Esophagus squamous epithelium (tissue), 5 donors: ENCODE data around the gene WNT2. TPM values are rescaled to one million over a fixed set of nuclear protein-coding genes. Genes with fewer than 3 reads are reported as not detected.
A peak's percentile ranks its signal among the peaks of the same experiment; 100 is the strongest.

Source experiments
- DNase-seq: peaks from one replicate; lab custom pipeline; 2025; lab: John Stamatoyannopoulos, UW
- H3K27ac ChIP-seq, 4 donors: fragments of 200-600 bp; sonication (generic); one replicate each; pipeline ENCODE4 v1.5.1; 2016 to 2019; ENCODE audit warnings: mild to moderate bottlenecking in 1 of 4
- H3K27me3 ChIP-seq, 4 donors: fragments of 200-600 bp; sonication (generic); 1 replicate in 3 of 4; 2 replicates in 1 of 4; pipeline versions ENCODE4 v1.5.1 to v1.6.0; 2017 to 2021; ENCODE audit warnings: antibody characterized with exemption in 1 of 4
- H3K36me3 ChIP-seq, 3 donors: fragments of 200-600 bp; sonication (generic); one replicate each; pipeline ENCODE4 v1.5.1; 2016 to 2019
- H3K4me1 ChIP-seq, 3 donors: fragments of 200-600 bp; sonication (generic); one replicate each; pipeline ENCODE4 v1.5.1; 2017 to 2019
- H3K4me3 ChIP-seq, 4 donors: fragments of 200-600 bp; sonication (generic); 1 replicate in 3 of 4; 2 replicates in 1 of 4; pipeline ENCODE4 v1.5.1; 2016 to 2019; ENCODE audit warnings: mild to moderate bottlenecking in 2 of 4, moderate library complexity in 1 of 4
- H3K9me3 ChIP-seq, 3 donors: fragments of 200-600 bp; sonication (generic); one replicate each; pipeline ENCODE4 v1.5.1; 2016 to 2019
- POLR2A ChIP-seq, 4 donors: fragments of 450-650 bp; IDR thresholded peaks; one replicate each; pipeline ENCODE4 v1.6.1; 2017; ENCODE audit warnings: antibody characterized with exemption in 4 of 4, mild to moderate bottlenecking in 4 of 4, moderate library complexity in 3 of 4
- WGBS, 2 donors: methylation state at CpG; one replicate each; pipeline ENCODE4 v1.1.5; 2018; 5-methylcytosine and 5-hydroxymethylcytosine counted together
- intact Hi-C: fragments of 100-400 bp; cut with DNase I; formaldehyde crosslinking; loops from one replicate; pipeline ENCODE4 v1.15.0; 2022
- total RNA-seq, 4 donors: library from RNA; depleted of rRNA; stranded (reverse); fragments of >200 nt; gene quantifications; one replicate each; pipeline ENCODE4 v1.1.0, GENCODE V29; 2016
- TF ChIP-seq, protein P1 (sequence below), 6 experiments: fragments of 450-650 bp in 4 of 6; fragments of 200-600 bp in 2 of 6; sonication (generic) in 2 of 6; IDR thresholded peaks; one replicate each; pipeline ENCODE4 v1.5.1; 2016 to 2019; ENCODE audit warnings: antibody characterized with exemption in 6 of 6, mild to moderate bottlenecking in 4 of 6, moderate library complexity in 4 of 6
- donor health status: DM: yes; HTN: yes; CAD: no.

WNT2 gene
- not detected for total RNA-seq

DNA sequence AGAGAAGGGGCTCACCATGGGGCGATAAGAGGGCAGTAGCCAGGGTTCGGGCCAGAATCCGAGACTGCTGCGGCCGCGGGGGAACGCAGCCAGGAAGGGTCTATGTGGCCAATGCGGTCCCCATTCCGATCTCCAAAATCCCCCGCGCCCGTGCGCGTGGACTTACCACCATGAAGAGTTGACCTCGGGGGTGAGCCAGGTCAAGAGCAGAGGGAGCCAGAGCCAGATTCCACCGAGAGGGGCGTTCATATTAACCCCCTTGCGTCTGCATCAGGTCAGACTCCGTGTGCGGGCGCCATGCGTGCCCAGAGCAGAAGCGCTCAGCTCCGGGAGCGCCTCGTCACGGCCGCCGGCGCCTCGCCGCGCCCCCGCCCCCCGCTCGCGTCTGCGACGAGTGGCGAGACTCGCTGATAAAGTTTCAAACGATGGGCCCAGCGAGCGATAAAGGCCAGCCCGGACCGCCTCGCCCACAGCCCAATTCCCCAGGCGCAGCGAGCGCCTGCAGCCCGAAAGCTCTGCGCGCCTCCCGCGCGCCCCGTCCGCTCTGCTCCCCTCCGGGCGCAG, at the start of gene WNT2:
TSS of gene WNT2 (minus strand) at position 318 of the 564 bp plus-strand sequence. CDS start at position 249, 69 bp downstream.
- TF ChIP-seq, protein P1, sequence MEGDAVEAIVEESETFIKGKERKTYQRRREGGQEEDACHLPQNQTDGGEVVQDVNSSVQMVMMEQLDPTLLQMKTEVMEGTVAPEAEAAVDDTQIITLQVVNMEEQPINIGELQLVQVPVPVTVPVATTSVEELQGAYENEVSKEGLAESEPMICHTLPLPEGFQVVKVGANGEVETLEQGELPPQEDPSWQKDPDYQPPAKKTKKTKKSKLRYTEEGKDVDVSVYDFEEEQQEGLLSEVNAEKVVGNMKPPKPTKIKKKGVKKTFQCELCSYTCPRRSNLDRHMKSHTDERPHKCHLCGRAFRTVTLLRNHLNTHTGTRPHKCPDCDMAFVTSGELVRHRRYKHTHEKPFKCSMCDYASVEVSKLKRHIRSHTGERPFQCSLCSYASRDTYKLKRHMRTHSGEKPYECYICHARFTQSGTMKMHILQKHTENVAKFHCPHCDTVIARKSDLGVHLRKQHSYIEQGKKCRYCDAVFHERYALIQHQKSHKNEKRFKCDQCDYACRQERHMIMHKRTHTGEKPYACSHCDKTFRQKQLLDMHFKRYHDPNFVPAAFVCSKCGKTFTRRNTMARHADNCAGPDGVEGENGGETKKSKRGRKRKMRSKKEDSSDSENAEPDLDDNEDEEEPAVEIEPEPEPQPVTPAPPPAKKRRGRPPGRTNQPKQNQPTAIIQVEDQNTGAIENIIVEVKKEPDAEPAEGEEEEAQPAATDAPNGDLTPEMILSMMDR (IDR thresholded peaks at IDR 0.05), result no peak
- no peak for TF ChIP-seq POLR2A (IDR thresholded peaks at IDR 0.05)
- Histone ChIP-seq H3K27ac (no peak within 1 kb of the TSS), H3K4me3 (peak within 1 kb of the TSS; percentile 22 to 66 (median 42)), H3K36me3 (no peaks in the 10 kb centered on the region), H3K4me1 (peaks cover 20 to 44% (median 23%) of the 10 kb centered on the region in 3 donors), H3K27me3 (peaks cover 6 to 73% (median 12%) of the 10 kb centered on the region in 4 donors), H3K9me3 (peaks cover 0 to 3% (median 0%) of the 10 kb centered on the region in 3 donors)
- DNase-seq, result no peak
- 2 to 11% methylated on average over 5 to 21 of the region's 60 CpGs for WGBS, 2 donors
- intact Hi-C loops, result no loop called here

DNA sequence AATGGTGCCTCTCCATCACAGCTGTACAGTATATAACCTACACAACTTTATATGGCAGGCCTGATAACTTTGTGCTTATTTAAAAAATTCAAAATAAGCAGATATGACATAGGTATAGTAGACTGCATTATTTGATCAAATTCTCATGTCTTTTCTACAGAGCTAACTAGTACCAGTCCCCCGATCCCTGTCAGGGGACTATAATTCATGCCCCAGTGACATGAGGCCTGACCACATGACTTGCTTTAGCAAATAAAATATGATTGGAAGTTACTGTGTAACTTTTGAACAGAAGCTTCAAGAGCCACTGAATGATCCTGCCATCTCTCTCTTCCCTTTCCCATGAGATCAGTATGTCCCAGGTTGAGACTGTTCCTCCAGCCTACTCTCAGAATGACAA, 49.2 kb upstream of the WNT2 start:
- TF ChIP-seq, protein P1 (IDR thresholded peaks at IDR 0.05), result no peak
- TF ChIP-seq POLR2A (IDR thresholded peaks at IDR 0.05), result no peak
- Histone ChIP-seq H3K27ac (no peak overlapping the region), H3K36me3 (no peaks in the 10 kb centered on the region), H3K4me1 (no peaks in the 10 kb centered on the region), H3K9me3 (no peaks in the 10 kb centered on the region), H3K27me3 (peaks cover 0 to 6% (median 0%) of the 10 kb centered on the region in 4 donors), H3K4me3 (no peak overlapping the region)
- no peak for DNase-seq
- intact Hi-C loops, result no loop called here
- WGBS, 2 donors, result 75 to 95% methylated on average over 1 of the region's 1 CpG

DNA sequence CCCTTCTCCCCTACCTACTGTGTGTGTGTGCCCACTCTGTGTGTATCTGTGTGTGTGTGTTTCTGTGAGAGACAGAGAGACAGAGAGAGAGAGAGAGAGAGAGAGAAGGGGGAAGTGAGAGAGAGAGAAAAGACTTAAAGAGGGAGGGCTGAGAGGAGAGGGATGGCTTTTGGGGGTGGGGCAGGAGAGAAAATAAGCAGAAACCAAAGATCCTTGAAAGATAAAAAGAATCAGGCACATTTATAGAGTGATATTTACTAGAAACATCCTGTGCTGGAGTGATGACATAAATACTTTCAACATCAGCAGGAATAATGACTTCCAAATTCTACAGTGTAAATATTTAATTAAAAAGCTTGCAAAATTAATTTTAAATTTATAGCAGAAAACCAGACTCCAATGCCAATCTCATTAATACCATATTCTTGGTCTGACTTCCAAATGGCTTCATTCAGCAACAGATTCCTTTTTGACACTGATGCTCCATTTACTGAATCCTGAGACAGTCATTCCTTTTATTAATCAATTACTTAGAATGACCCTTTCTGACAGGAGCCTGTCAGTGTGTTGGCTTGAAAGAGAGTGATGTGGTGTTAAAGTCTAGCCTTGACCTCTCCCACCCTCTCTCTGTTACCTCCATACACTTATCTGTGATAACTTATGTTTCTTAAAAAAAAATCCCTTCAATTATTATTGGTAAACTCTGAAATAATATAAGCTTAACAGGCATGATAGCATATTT, 41.7 kb upstream of the WNT2 start:
- no peak for TF ChIP-seq POLR2A (IDR thresholded peaks at IDR 0.05)
- TF ChIP-seq, protein P1 (IDR thresholded peaks at IDR 0.05), result no peak
- no peak for DNase-seq
- no peaks in the 10 kb centered on the region for H3K9me3 ChIP-seq
- intact Hi-C loops, result no loop called here
- H3K4me1 ChIP-seq, result no peaks in the 10 kb centered on the region
- no peak overlapping the region for H3K4me3 ChIP-seq
- no peak overlapping the region for H3K27ac ChIP-seq
- no peaks in the 10 kb centered on the region for H3K27me3 ChIP-seq
- H3K36me3 ChIP-seq, result no peaks in the 10 kb centered on the region

DNA sequence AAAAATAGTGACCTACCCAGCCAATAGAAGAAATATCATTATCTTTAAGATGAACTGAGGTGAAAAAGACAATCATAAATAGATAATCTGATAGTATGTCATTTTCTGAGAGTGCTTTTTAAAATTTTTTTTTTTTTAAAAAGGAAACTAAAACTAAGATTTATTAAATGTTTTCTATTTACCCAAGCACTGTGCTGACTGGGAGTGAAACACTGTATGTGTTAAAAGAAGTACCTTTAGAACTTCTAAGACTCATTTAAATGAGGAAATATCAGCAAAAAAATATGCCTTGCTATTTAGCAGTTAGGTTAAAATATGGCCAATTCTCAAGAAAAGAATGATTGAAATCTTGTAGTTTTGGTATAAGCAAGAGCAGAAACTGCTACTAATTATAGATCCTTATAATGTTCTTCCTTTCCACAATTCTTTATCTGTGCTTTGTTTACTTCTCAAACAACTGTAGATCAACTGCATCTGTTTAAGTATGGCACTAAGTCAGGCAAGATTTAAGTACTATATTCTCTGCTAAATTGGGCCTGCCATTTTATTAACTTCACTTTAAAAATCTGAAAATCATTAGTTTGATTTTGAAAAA, 39.5 kb upstream of the WNT2 start:
- Histone ChIP-seq H3K4me3 (no peak overlapping the region), H3K27ac (no peak overlapping the region), H3K9me3 (no peaks in the 10 kb centered on the region), H3K27me3 (no peaks in the 10 kb centered on the region), H3K4me1 (no peaks in the 10 kb centered on the region), H3K36me3 (no peaks in the 10 kb centered on the region)
- intact Hi-C loops, result no loop called here
- TF ChIP-seq POLR2A (IDR thresholded peaks at IDR 0.05), result no peak
- TF ChIP-seq, protein P1 (IDR thresholded peaks at IDR 0.05), result no peak
- DNase-seq, result no peak

DNA sequence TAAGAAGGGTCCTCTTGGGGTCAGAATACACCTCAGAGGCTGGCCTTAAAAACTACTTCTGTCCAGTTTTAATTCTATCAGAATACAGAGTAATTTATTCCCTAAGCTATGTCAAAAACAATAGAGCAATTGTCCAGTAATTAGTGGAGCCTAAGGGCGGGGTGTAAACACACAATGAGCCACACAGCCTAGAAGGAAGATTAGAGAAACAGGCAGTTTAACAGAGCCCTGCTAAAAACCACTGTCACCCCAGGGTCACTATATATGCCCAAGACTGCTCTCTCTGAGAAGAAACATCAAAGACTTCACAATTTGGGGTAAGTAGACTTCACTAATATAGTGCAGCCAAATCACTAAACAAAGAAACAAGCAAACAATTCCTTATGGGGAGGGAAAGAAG, 27.2 kb upstream of the WNT2 start:
- H3K27me3 ChIP-seq, result peaks cover 0 to 29% (median 0%) of the 10 kb centered on the region in 4 donors
- 50 to 87% methylated on average over 1 of the region's 1 CpG for WGBS, 2 donors

More for the DNA sequence above, 27.2 kb upstream of the WNT2 start:
- H3K36me3 ChIP-seq, result no peaks in the 10 kb centered on the region
- no peak for TF ChIP-seq POLR2A (IDR thresholded peaks at IDR 0.05)
- TF ChIP-seq, protein P1 (IDR thresholded peaks at IDR 0.05), result no peak
- H3K4me1 ChIP-seq, result no peaks in the 10 kb centered on the region
- no peak for DNase-seq
- no peak overlapping the region for H3K4me3 ChIP-seq
- H3K9me3 ChIP-seq, result no peaks in the 10 kb centered on the region
- H3K27ac ChIP-seq, result no peak overlapping the region
- intact Hi-C loops, result no loop called here
